IMR-90 (cell line): ENCODE results near the gene ZNF407. TPM values are rescaled to one million over a fixed set of nuclear protein-coding genes. Genes with fewer than 3 reads are reported as not detected.

Source experiments
- ATAC-seq: fragments of 200-7000 bp; cut with Tn5 transposase; 2 replicates; pipeline ENCODE4 v1.9.1; 2020; ENCODE audit warnings: low read depth, mild to moderate bottlenecking, moderate library complexity
- BruUV-seq: library from RNA; stranded (reverse); fragments of 400-500 nt; replicated peaks from 2 replicates; lab custom pipeline; 2021; lab: Mats Ljungman, UMichigan
- CTCF ChIA-PET: fragments of 300-600 bp; formaldehyde crosslinking; extraction: SDS; loops from one replicate; lab custom pipeline; 2021; ENCODE audit warnings: antibody characterized with exemption; lab: Yijun Ruan, JAX
- POLR2A ChIA-PET: fragments of 300-600 bp; sonication (Branson Sonifier 250); formaldehyde crosslinking; loops from one replicate; lab custom pipeline; 2022; ENCODE audit warnings: antibody characterized with exemption; ENCODE audit not compliant: unreplicated experiment; lab: Charles Lee
- DNase-seq: peaks from one replicate; pipeline ENCODE4 v3.0.0; 2013
- H2AFZ ChIP-seq: replicated peaks from 2 replicates; pipeline ENCODE3; 2013; ENCODE audit warnings: low read length, mild to moderate bottlenecking; ENCODE audit not compliant: poor library complexity
- H2AK5ac ChIP-seq: 2 replicates; pipeline ENCODE4 v1.6.1; 2013; ENCODE audit warnings: low read depth, low read length, inconsistent platforms
- H2AK9ac ChIP-seq: replicated peaks from 2 replicates; pipeline ENCODE3; 2013; ENCODE audit warnings: mild to moderate bottlenecking, low read depth, low read length, moderate library complexity; ENCODE audit not compliant: poor library complexity
- H2BK120ac ChIP-seq: 2 replicates; pipeline ENCODE4 v1.6.1; 2013; ENCODE audit warnings: low read depth, low read length, inconsistent platforms
- H2BK15ac ChIP-seq: 3 replicates; pipeline ENCODE4 v1.6.1; 2013; ENCODE audit warnings: low read depth, low read length, inconsistent platforms
- H2BK20ac ChIP-seq: 2 replicates; pipeline ENCODE4 v1.6.1; 2013; ENCODE audit warnings: low read depth, mild to moderate bottlenecking, inconsistent platforms, low read length, moderate library complexity
- H2BK5ac ChIP-seq: 2 replicates; pipeline ENCODE4 v1.6.1; 2013; ENCODE audit warnings: mild to moderate bottlenecking, low read depth, low read length, inconsistent platforms; ENCODE audit not compliant: poor library complexity, severe bottlenecking
- H3K14ac ChIP-seq: replicated peaks from 2 replicates; pipeline ENCODE4 v1.6.1; 2013; ENCODE audit warnings: low read depth, low read length, inconsistent platforms
- H3K18ac ChIP-seq: 2 replicates; pipeline ENCODE4 v1.6.1; 2013; ENCODE audit warnings: low read depth, low read length, control low read depth
- H3K23ac ChIP-seq: 2 replicates; pipeline ENCODE4 v1.6.1; 2013; ENCODE audit warnings: low read depth, low read length, inconsistent platforms
- H3K27ac ChIP-seq: 2 replicates; pipeline ENCODE4 v1.5.1; 2013; ENCODE audit warnings: mild to moderate bottlenecking, control low read depth, low read length; ENCODE audit not compliant: insufficient read depth
- H3K27me3 ChIP-seq: 2 replicates; pipeline ENCODE4 v1.6.1; 2013; ENCODE audit warnings: low read length; ENCODE audit not compliant: control insufficient read depth, insufficient read depth
- H3K36me3 ChIP-seq: 2 replicates; pipeline ENCODE4 v1.6.1; 2013; ENCODE audit warnings: low read length, mixed read lengths; ENCODE audit not compliant: control insufficient read depth, insufficient read depth
- H3K4ac ChIP-seq: 2 replicates; pipeline ENCODE4 v1.6.1; 2013; ENCODE audit warnings: low read depth, low read length, inconsistent platforms
- H3K4me1 ChIP-seq: 2 replicates; pipeline ENCODE4 v1.6.1; 2013; ENCODE audit warnings: low read length, mixed read lengths; ENCODE audit not compliant: control insufficient read depth, insufficient read depth
- H3K4me2 ChIP-seq: 2 replicates; pipeline ENCODE4 v1.6.1; 2013; ENCODE audit warnings: low read depth, mild to moderate bottlenecking, control low read depth, low read length, moderate library complexity
- H3K4me3 ChIP-seq: 2 replicates; pipeline ENCODE4 v1.5.1; 2013; ENCODE audit warnings: low read depth, mild to moderate bottlenecking, control low read depth, low read length, moderate library complexity; ENCODE audit not compliant: insufficient read depth
- H3K56ac ChIP-seq: 2 replicates; pipeline ENCODE4 v1.6.1; 2013; ENCODE audit warnings: low read length, inconsistent platforms; ENCODE audit not compliant: insufficient read depth; ENCODE audit errors: extremely low read depth
- H3K79me1 ChIP-seq, 2 experiments: 2 replicates each; pipeline ENCODE4 v1.6.1; 2013; ENCODE audit warnings: low read length in 2 of 2, inconsistent platforms in 1 of 2, low read depth in 1 of 2
- H3K9ac ChIP-seq: 2 replicates; pipeline ENCODE4 v1.6.1; 2013; ENCODE audit warnings: low read depth, low read length, control low read depth
- H3K9me1 ChIP-seq: 2 replicates; pipeline ENCODE4 v1.6.1; 2013; ENCODE audit warnings: low read length, inconsistent platforms; ENCODE audit not compliant: insufficient read depth
- H3K9me3 ChIP-seq: 2 replicates; pipeline ENCODE4 v1.6.1; 2013; ENCODE audit warnings: low read length; ENCODE audit not compliant: control insufficient read depth, insufficient read depth
- H4K20me1 ChIP-seq: 2 replicates; pipeline ENCODE4 v1.6.1; 2013; ENCODE audit warnings: low read length, inconsistent platforms; ENCODE audit not compliant: insufficient read depth
- H4K5ac ChIP-seq: 2 replicates; pipeline ENCODE4 v1.6.1; 2013; ENCODE audit warnings: mild to moderate bottlenecking, low read depth, low read length, control low read depth
- H4K8ac ChIP-seq, 2 experiments: 2 replicates each; pipeline ENCODE4 v1.6.1; 2013; ENCODE audit warnings: low read depth in 2 of 2, low read length in 2 of 2, control low read depth in 1 of 2, inconsistent platforms in 1 of 2
- H4K91ac ChIP-seq: 2 replicates; pipeline ENCODE4 v1.6.1; 2013; ENCODE audit warnings: low read depth, low read length, inconsistent platforms; ENCODE audit not compliant: insufficient read depth
- CEBPB ChIP-seq: IDR thresholded peaks from 2 replicates; pipeline ENCODE4 v1.6.1; 2012; ENCODE audit warnings: low read depth, low read length, improper control_type of control experiment
- CHD1 ChIP-seq: IDR thresholded peaks from 2 replicates; pipeline ENCODE4 v1.6.1; 2012; ENCODE audit warnings: low read depth, low read length, improper control_type of control experiment
- CTCF ChIP-seq: conservative IDR thresholded peaks from 2 replicates; pipeline ENCODE4 v1.5.1; 2012; ENCODE audit warnings: mild to moderate bottlenecking, low read depth, low read length, improper control_type of control experiment
- ELK1 ChIP-seq: fragments of 150-350 bp; IDR thresholded peaks from 2 replicates; pipeline ENCODE4 v1.6.1; 2016; ENCODE audit warnings: low read depth, mild to moderate bottlenecking, low read length, moderate library complexity, borderline replicate concordance
- FOS ChIP-seq: fragments of 150-350 bp; IDR thresholded peaks from 2 replicates; pipeline ENCODE4 v1.6.1; 2016; ENCODE audit warnings: low read depth, low read length
- MAFK ChIP-seq: IDR thresholded peaks from 2 replicates; pipeline ENCODE4 v1.6.1; 2012; ENCODE audit warnings: low read depth, low read length, improper control_type of control experiment
- MAZ ChIP-seq: IDR thresholded peaks from 2 replicates; pipeline ENCODE4 v1.6.1; 2012; ENCODE audit warnings: low read depth, mild to moderate bottlenecking, low read length, improper control_type of control experiment, moderate library complexity, borderline replicate concordance
- NFE2L2 ChIP-seq: fragments of 150-350 bp; IDR thresholded peaks from 2 replicates; pipeline ENCODE4 v1.6.1; 2016; ENCODE audit warnings: low read depth, mild to moderate bottlenecking, low read length
- POLR2A ChIP-seq: IDR thresholded peaks from 2 replicates; pipeline ENCODE4 v1.6.1; 2012; ENCODE audit warnings: mild to moderate bottlenecking, low read depth, low read length
- RAD21 ChIP-seq: IDR thresholded peaks from 2 replicates; pipeline ENCODE4 v1.6.1; 2012; ENCODE audit warnings: low read length, improper control_type of control experiment
- RCOR1 ChIP-seq: IDR thresholded peaks from 2 replicates; pipeline ENCODE4 v1.6.1; 2012; ENCODE audit warnings: mild to moderate bottlenecking, low read length, improper control_type of control experiment; ENCODE audit not compliant: insufficient replicate concordance
- RFX5 ChIP-seq: IDR thresholded peaks from 2 replicates; pipeline ENCODE4 v1.8.0; 2012; ENCODE audit warnings: low read depth, mild to moderate bottlenecking, low read length, moderate library complexity
- SMC3 ChIP-seq: fragments of 150-350 bp; IDR thresholded peaks from 2 replicates; pipeline ENCODE4 v1.6.1; 2016; ENCODE audit warnings: low read depth, mild to moderate bottlenecking, antibody characterized with exemption, low read length, moderate library complexity
- USF2 ChIP-seq: fragments of 150-350 bp; IDR thresholded peaks from 2 replicates; pipeline ENCODE4 v1.6.1; 2017; ENCODE audit warnings: mild to moderate bottlenecking, antibody characterized with exemption, low read length, low read depth
- WGBS, 2 experiments: methylation state at CpG; one replicate each; pipeline versions ENCODE4 v1.1.5 to v1.1.7; 2013; ENCODE audit warnings: missing lambda C conversion rate in 2 of 2; ENCODE audit not compliant: insufficient read length in 1 of 2; ENCODE audit errors: extremely low coverage in 2 of 2; 5-methylcytosine and 5-hydroxymethylcytosine counted together
- dilution Hi-C: fragments of 300-500 bp; cut with HindIII; formaldehyde crosslinking; loops from one replicate; pipeline ENCODE4 v1.14.3; 2018; ENCODE audit warnings: low sequenced_read_pairs; ENCODE audit not compliant: unreplicated experiment
- in situ Hi-C: fragments of 300-500 bp; cut with MboI; formaldehyde crosslinking; loops from 3 replicates; pipeline ENCODE4 v1.14.3; 2019; ENCODE audit warnings: low sequenced_read_pairs, inconsistent platforms, mixed read lengths
- intact Hi-C: fragments of 100-400 bp; cut with micrococcal nuclease; formaldehyde crosslinking; loops from 2 replicates; pipeline ENCODE4 v1.10.0; 2022
- polyA plus RNA-seq, 3 experiments: library from polyadenylated mRNA; depleted of rRNA; stranded (reverse); fragments of >200 nt; gene quantifications; 2 replicates each; pipeline ENCODE4 v1.2.3, GENCODE V29; 2012; ENCODE audit warnings: low replicate concordance in 1 of 3
- total RNA-seq: library from RNA; depleted of rRNA; stranded (reverse); fragments of >200 nt; gene quantifications from 2 replicates; pipeline ENCODE4 v1.2.3, GENCODE V29; 2012

ZNF407 gene
- total and polyA plus RNA-seq, 2 of the 4 experiments (the other 2 are of a cell fraction): 3.1 to 20.1 TPM

GRCh38 chr18:74728586-74728985, 130.9 kb downstream of the ZNF407 start:
- no peak overlapping the region for H3K56ac ChIP-seq
- intact Hi-C loops (no loop called here), dilution Hi-C loops (no loop called here), in situ Hi-C loops (no loop called here)
- H2AK9ac ChIP-seq: no peak overlapping the region
- no peak overlapping the region for H3K18ac ChIP-seq
- peak overlapping the region; percentile 68 for H2BK20ac ChIP-seq
- H2BK5ac ChIP-seq: no peak overlapping the region
- 0 out of 2 replicates have a peak overlapping the region, but pooled peaks have one; percentile 12 for H4K5ac ChIP-seq
- peaks cover 11% of the 10 kb centered on the region for H3K9me1 ChIP-seq
- no peaks in the 10 kb centered on the region for H3K9me3 ChIP-seq
- peak overlapping the region; percentile 48; the same call in 1 of the 2 replicates for H2BK120ac ChIP-seq
- DNase-seq: no peak
- peak overlapping the region; percentile 70; the same call in 1 of the 3 replicates for H2BK15ac ChIP-seq
- H3K4me3 ChIP-seq: no peak overlapping the region
- 0 out of 2 replicates have a peak overlapping the region, but pooled peaks have one; percentile 21 for H3K14ac ChIP-seq
- no peaks in the 10 kb centered on the region for H3K27me3 ChIP-seq
- 80% methylated on average over 1 of the region's 5 CpGs; no CpG with 5 or more reads in 1 of the 2 experiments for WGBS, 2 experiments
- H3K23ac ChIP-seq: no peak overlapping the region
- peak overlapping the region; percentile 66 for H3K4ac ChIP-seq
- peak overlapping the region; percentile 36 for H2AK5ac ChIP-seq
- no TSS peak for BruUV-seq
- no peak overlapping the region for H3K27ac ChIP-seq
- no peak overlapping the region for H3K9ac ChIP-seq
- H3K4me1 ChIP-seq: peaks cover 4% of the 10 kb centered on the region
- H3K79me1 ChIP-seq: peaks cover 16 to 37% of the 10 kb centered on the region in 2 experiments
- H3K36me3 ChIP-seq: no peaks in the 10 kb centered on the region
- H2AFZ ChIP-seq: no peak overlapping the region
- ATAC-seq: no peak
- no peaks in the 10 kb centered on the region for H4K20me1 ChIP-seq
- peak overlapping the region; percentile 27; the same call in 1 of the 2 replicates for H4K91ac ChIP-seq
- TF ChIP-seq CEBPB: no peak
- TF ChIP-seq CHD1: no peak
- TF ChIP-seq RAD21: no peak
- TF ChIP-seq SMC3: no peak
- TF ChIP-seq MAZ: no peak
- no peak for TF ChIP-seq RCOR1
- TF ChIP-seq RFX5: no peak
- TF ChIP-seq ELK1: no peak
- TF ChIP-seq FOS: no peak
- TF ChIP-seq MAFK: no peak
- TF ChIP-seq POLR2A: no peak
- TF ChIP-seq CTCF: no peak
- no peak for TF ChIP-seq NFE2L2
- no peak for TF ChIP-seq USF2
- ChIA-PET POLR2A (no interaction called here), CTCF (no interaction called here)
- 0 out of 4 replicates have a peak overlapping the region, but pooled peaks of 1 of the 2 experiments have one; percentile 10 for H4K8ac ChIP-seq
- H3K4me2 ChIP-seq: no peak overlapping the region
